Neural crest cell (in vitro differentiated cells): ENCODE data around the gene MACO1. TPM values are rescaled to one million over a fixed set of nuclear protein-coding genes. Genes with fewer than 3 reads are reported as not detected.

Experiments used
- DNase-seq: peaks from one replicate; pipeline ENCODE4 v3.0.0; 2021; ENCODE audit warnings: low read depth, mixed read lengths, low spot score
- H3K27ac Mint-ChIP-seq: one replicate; pipeline ENCODE4 v1.8.0; 2021; ENCODE audit warnings: mild to moderate bottlenecking, mixed read lengths; ENCODE audit not compliant: unreplicated experiment
- H3K27me3 Mint-ChIP-seq: 2 replicates; pipeline ENCODE4 v1.8.0; 2021; ENCODE audit warnings: low read depth, mild to moderate bottlenecking, mixed read lengths
- H3K36me3 Mint-ChIP-seq: 2 replicates; pipeline ENCODE4 v1.8.0; 2021; ENCODE audit warnings: low read depth, mild to moderate bottlenecking, mixed read lengths
- H3K4me1 Mint-ChIP-seq: 2 replicates; pipeline ENCODE4 v1.8.0; 2021; ENCODE audit warnings: mixed read lengths
- H3K4me3 Mint-ChIP-seq: one replicate; pipeline ENCODE4 v1.8.0; 2021; ENCODE audit warnings: mild to moderate bottlenecking, mixed read lengths
- H3K9me3 Mint-ChIP-seq: 2 replicates; pipeline ENCODE4 v1.8.0; 2021; ENCODE audit warnings: mixed read lengths
- CTCF ChIP-seq: fragments of 200-600 bp; sonication (generic); conservative IDR thresholded peaks from 2 replicates; pipeline ENCODE4 v1.5.0; 2021; ENCODE audit warnings: antibody characterized with exemption, mild to moderate bottlenecking
- total RNA-seq: library from RNA; stranded (reverse); gene quantifications from 2 replicates; pipeline ENCODE4 v1.2.1, GENCODE V29; 2021

The MACO1 gene
- total RNA-seq, 1 donor from 2014 or later, result 25.4 TPM

- H3K4me3 Mint-ChIP-seq, result no peak overlapping the region
- no peaks in the 10 kb centered on the region for H3K36me3 Mint-ChIP-seq
- no peak for TF ChIP-seq CTCF
- H3K27me3 Mint-ChIP-seq, result no peaks in the 10 kb centered on the region
- peaks cover 7% of the 10 kb centered on the region for H3K9me3 Mint-ChIP-seq
- H3K4me1 Mint-ChIP-seq, result peaks cover 15% of the 10 kb centered on the region
- DNase-seq, result no peak
- no peak overlapping the region for H3K27ac Mint-ChIP-seq
These were observed 94.1 kb downstream of the MACO1 start for GRCh38 chr1:25524568-25525360.

GRCh38 chr1:25525361-25525688 lies 94.6 kb downstream of the MACO1 start:
- peaks cover 15% of the 10 kb centered on the region for H3K4me1 Mint-ChIP-seq
- H3K9me3 Mint-ChIP-seq, result peaks cover 7% of the 10 kb centered on the region
- no peak for TF ChIP-seq CTCF
- DNase-seq, result no peak
- H3K4me3 Mint-ChIP-seq, result no peak overlapping the region
- H3K36me3 Mint-ChIP-seq, result no peaks in the 10 kb centered on the region
- no peaks in the 10 kb centered on the region for H3K27me3 Mint-ChIP-seq
- H3K27ac Mint-ChIP-seq, result no peak overlapping the region

DNA sequence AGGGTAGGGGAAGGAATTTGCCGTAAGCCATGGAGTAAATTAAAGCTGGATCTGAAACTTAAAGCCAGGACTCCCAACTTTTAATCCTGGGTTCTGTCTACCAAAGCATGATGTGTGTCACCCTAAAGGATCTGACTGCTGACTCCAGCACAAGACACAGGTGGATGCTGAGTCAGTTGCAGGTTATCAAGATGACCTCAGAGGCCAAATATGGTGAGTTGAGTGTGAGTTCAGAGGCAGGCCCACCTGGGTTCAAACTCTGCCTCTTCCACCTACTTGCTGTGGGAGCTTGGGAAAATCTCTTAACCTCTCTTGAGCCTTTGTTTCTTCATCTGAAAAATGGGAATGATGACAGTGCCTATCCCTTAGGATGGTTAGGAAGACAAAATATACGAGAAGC lies 96.1 kb downstream of the MACO1 start:
- no peak for DNase-seq
- H3K27me3 Mint-ChIP-seq, result no peaks in the 10 kb centered on the region
- H3K4me3 Mint-ChIP-seq, result no peak overlapping the region
- H3K9me3 Mint-ChIP-seq, result peaks cover 7% of the 10 kb centered on the region
- no peaks in the 10 kb centered on the region for H3K36me3 Mint-ChIP-seq
- no peak for TF ChIP-seq CTCF
- H3K27ac Mint-ChIP-seq, result no peak overlapping the region
- H3K4me1 Mint-ChIP-seq, result peaks cover 10% of the 10 kb centered on the region

DNA sequence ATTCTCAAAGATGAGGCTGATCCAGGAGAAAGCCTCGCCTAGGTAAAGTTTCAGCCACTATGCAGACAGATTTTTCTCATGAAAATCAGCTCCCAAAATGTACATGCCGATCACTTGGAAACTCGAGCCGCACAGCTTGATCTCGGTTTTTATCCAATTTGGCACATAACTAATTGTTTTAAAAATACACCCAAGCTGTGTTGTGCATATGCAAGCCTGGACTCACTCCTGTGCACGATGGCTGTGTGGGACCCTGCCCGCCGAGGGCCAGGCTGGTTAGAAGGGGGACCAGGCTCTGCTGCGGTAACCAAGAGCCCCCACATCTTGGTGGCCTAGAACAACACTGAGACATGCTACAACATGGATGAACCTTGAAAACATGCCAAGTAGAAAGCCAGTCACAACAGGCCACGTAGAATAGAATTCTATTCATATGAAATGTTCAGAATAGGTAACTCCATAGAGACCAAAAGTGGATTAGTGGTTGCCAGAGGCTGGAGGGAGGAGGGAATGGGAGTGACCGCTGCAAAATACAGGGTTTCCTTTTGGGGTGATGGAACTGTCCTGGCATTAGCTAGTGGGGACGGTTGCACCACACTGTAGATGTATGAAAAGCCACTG lies 96.6 kb downstream of the MACO1 start:
- no peaks in the 10 kb centered on the region for H3K36me3 Mint-ChIP-seq
- no peaks in the 10 kb centered on the region for H3K27me3 Mint-ChIP-seq
- no peak overlapping the region for H3K4me3 Mint-ChIP-seq
- peaks cover 7% of the 10 kb centered on the region for H3K9me3 Mint-ChIP-seq
- DNase-seq, result no peak
- no peak overlapping the region for H3K27ac Mint-ChIP-seq
- TF ChIP-seq CTCF, result no peak
- H3K4me1 Mint-ChIP-seq, result peaks cover 9% of the 10 kb centered on the region

DNA sequence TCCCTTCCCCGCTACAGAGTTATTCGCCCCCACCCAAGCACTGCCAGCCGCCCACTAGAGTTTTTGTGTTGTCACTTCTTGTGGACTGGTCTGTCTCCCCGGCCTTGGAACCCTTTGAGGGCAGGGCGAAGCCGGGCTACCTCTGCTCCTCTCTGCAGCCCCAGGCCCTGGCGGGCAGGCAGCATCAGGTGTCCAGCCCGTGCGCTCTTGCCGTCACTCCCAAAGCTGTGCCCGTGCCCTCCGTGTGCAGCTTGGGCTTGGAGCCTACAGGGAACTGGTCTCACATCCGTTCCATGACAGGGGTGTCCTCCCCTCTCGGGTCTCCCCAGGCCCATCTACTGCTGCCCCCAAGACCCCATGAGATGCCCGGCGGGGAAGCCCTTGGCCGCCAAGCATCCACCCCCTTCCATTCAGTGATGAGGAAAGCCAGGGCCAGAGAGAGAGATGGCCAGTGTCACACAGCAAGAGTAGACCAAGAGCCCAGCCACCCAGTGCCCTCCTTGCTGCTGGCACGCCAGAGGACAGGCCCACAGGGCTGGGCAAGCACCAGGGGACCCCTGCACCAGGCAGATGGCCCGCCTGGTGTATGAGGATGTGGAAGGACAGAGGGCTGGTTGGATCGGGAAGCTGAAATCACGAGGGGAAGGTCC lies 97.4 kb downstream of the MACO1 start:
- Mint-ChIP-seq H3K4me1 (peaks cover 9% of the 10 kb centered on the region), H3K36me3 (no peaks in the 10 kb centered on the region), H3K9me3 (peaks cover 7% of the 10 kb centered on the region), H3K4me3 (no peak overlapping the region), H3K27me3 (no peaks in the 10 kb centered on the region), H3K27ac (no peak overlapping the region)
- DNase-seq, result no peak
- no peak for TF ChIP-seq CTCF
